Measurements from ENCODE around the gene MED8. TPM values are rescaled to one million over a fixed set of nuclear protein-coding genes. Genes with fewer than 3 reads are reported as not detected.

The MED8 gene
- total RNA-seq, 1 donor from 2014 or later = 37.3 TPM

DNA sequence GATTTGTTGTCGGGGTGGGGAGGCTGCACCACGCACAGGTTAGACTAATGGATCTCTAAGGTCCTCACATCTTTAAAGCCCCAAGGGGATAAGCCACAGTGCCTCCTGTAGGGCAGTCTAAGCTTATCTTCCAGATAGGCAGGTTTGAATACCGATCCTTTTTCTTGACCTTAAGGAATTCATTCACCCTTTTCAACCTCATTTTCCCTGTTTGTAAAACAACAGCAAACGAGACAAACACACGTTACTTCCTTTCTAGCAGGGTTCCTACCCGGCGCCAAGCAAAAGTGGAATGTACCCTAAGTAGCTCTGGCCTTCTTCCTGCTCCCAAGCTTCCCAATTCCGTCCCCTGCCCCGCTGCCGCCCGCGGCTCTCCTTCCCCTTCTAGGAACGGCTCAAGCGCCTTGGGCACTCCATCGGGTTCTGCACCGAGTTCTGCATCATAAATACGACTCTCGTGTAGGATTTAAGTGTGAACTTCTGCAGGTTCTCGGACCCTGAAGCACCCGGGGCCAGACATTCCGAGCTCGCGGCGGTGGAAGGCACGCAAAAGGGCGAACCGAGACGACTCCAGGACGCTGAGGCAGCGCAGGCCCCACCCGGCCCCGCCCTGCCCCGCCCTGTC, 31.4 kb downstream of the MED8 start:
- Histone ChIP-seq H3K27ac (peak overlapping the region; percentile 94), H3K4me1 (peaks cover 6% of the 10 kb centered on the region), H3K9me3 (no peaks in the 10 kb centered on the region), H3K4me3 (peak overlapping the region; percentile 81), H3K27me3 (no peaks in the 10 kb centered on the region), H3K36me3 (peaks cover 23% of the 10 kb centered on the region)
- DNase-seq (no peak), ATAC-seq (peak; percentile 70)
- intact Hi-C loops (cut with DNase I) = loop anchor here (10.0 kb wide), 1 partner anchor 123 kb away; no protein-coding TSS in a partner anchor
- TF ChIP-seq, protein P1, sequence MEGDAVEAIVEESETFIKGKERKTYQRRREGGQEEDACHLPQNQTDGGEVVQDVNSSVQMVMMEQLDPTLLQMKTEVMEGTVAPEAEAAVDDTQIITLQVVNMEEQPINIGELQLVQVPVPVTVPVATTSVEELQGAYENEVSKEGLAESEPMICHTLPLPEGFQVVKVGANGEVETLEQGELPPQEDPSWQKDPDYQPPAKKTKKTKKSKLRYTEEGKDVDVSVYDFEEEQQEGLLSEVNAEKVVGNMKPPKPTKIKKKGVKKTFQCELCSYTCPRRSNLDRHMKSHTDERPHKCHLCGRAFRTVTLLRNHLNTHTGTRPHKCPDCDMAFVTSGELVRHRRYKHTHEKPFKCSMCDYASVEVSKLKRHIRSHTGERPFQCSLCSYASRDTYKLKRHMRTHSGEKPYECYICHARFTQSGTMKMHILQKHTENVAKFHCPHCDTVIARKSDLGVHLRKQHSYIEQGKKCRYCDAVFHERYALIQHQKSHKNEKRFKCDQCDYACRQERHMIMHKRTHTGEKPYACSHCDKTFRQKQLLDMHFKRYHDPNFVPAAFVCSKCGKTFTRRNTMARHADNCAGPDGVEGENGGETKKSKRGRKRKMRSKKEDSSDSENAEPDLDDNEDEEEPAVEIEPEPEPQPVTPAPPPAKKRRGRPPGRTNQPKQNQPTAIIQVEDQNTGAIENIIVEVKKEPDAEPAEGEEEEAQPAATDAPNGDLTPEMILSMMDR (IDR thresholded peaks at IDR 0.05) = peak; percentile 47

DNA sequence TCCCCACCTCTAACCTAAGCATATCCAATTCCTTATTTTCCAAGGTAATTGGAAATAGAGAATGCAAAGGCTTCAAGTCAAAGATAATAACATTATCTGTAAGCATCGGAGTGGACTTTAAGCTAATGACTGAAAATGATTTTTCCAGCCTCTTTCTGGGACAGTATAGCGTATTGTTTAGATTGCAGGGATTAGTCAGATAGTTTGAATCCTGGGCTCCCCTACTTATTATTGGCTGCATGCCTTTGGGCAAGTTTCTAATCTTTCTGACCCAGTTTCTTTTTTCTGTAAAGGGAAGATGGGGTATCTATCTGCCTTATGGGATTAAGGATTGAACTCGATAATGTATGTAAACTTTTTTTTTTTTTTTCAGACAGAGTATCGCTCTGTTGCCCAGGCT, 32.3 kb downstream of the MED8 start:
- Histone ChIP-seq H3K27me3 (no peaks in the 10 kb centered on the region), H3K27ac (no peak overlapping the region), H3K36me3 (peaks cover 13% of the 10 kb centered on the region), H3K9me3 (no peaks in the 10 kb centered on the region), H3K4me1 (peaks cover 6% of the 10 kb centered on the region), H3K4me3 (no peak overlapping the region)
- intact Hi-C loops (cut with DNase I) = loop anchor here (10.0 kb wide), 1 partner anchor 122 kb away; no protein-coding TSS in a partner anchor
- TF ChIP-seq, protein P1 (IDR thresholded peaks at IDR 0.05) = no peak
- ATAC-seq (no peak), DNase-seq (no peak)

DNA sequence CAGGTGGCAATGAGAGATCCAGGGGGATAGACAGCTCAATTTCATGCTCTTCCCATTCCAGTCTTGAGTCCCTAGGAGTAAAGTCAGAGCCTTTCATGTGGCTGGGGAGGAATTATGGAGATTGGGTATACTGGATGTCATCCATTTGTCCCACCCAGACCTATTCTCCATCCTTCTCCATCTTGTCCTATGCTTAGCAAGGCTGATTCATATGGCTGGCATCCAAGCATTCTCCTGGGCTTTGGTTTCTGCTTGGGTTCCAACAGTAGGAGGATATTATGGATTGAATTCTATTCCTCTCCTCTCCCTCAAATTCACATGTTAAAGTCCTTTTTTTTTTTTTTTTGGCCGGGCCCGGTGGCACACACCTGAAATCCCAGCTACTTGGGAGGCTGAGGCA, 34.7 kb downstream of the MED8 start:
- ATAC-seq = no peak
- Histone ChIP-seq H3K4me3 (no peak overlapping the region), H3K4me1 (peaks cover 6% of the 10 kb centered on the region), H3K36me3 (no peaks in the 10 kb centered on the region), H3K27me3 (no peaks in the 10 kb centered on the region), H3K27ac (no peak overlapping the region), H3K9me3 (no peaks in the 10 kb centered on the region)
- DNase-seq = no peak
- intact Hi-C loops (cut with DNase I) = loop anchor here (10.0 kb wide), 1 partner anchor 120 kb away; no protein-coding TSS in a partner anchor
- TF ChIP-seq, protein P1 (IDR thresholded peaks at IDR 0.05) = no peak

DNA sequence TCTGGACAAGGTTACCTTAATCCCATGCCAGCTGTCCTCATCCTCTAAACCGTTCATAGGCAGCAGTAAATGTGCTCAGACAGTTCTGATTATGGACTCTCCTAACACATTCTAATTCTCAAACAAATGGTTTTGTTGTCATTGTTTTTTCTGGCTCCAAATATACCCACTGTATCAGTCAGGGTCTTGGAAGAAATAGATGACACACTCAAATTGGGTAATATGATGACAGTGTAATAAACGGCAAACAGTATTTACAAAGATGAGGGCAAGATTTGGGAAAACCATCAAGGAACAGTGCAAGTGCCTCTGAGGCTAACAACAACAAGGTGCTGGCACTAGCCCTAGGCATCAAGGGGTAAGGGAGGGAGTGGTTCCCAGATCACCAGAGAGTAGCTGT, 35.1 kb downstream of the MED8 start:
- no peak for DNase-seq
- intact Hi-C loops (cut with DNase I) = loop anchor here (10.0 kb wide), 1 partner anchor 120 kb away; no protein-coding TSS in a partner anchor
- Histone ChIP-seq H3K9me3 (no peaks in the 10 kb centered on the region), H3K27ac (no peak overlapping the region), H3K4me1 (peaks cover 6% of the 10 kb centered on the region), H3K27me3 (no peaks in the 10 kb centered on the region), H3K4me3 (no peak overlapping the region), H3K36me3 (no peaks in the 10 kb centered on the region)
- TF ChIP-seq, protein P1 (IDR thresholded peaks at IDR 0.05) = no peak
- ATAC-seq = no peak

DNA sequence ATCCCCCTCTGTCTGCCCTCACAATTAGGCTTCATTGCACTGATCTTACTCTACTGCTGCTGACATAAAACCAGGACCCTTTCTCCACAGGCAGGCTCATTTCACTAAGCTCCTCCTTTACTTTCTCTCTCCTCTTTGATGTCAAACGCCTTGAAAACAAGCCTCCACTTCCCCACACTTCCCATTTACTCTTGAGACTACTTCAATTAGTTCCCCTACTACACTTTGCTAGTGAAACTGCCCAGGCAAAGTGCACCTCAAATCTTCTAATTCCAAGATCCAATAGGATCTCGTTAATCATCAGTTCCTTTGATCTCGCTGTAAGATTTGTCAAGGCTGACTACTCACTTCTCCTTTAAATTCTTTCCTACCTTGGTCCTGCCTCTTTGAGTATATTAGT, 36.7 kb downstream of the MED8 start:
- TF ChIP-seq, protein P1 (IDR thresholded peaks at IDR 0.05) = no peak
- no peak for DNase-seq

More for the DNA sequence above, 36.7 kb downstream of the MED8 start:
- no peak for ATAC-seq
- no peaks in the 10 kb centered on the region for H3K27me3 ChIP-seq
- H3K36me3 ChIP-seq = no peaks in the 10 kb centered on the region
- no peak overlapping the region for H3K4me3 ChIP-seq
- intact Hi-C loops (cut with DNase I) = loop anchor here (10.0 kb wide), 1 partner anchor 118 kb away; no protein-coding TSS in a partner anchor
- H3K9me3 ChIP-seq = no peaks in the 10 kb centered on the region
- peaks cover 5% of the 10 kb centered on the region for H3K4me1 ChIP-seq
- no peak overlapping the region for H3K27ac ChIP-seq
